AG09309 (cell line): ENCODE measurements around the gene NSD1.
"Not testable (repeated sequence)": the region's sequence is repeated elsewhere in the genome, so short reads cannot be mapped to it uniquely, and the experiment has no call there.

Source experiments
- DNase-seq: peaks from one replicate; pipeline ENCODE4 v3.0.0-alpha.2; 2010; ENCODE audit warnings: low read depth
- H3K4me3 ChIP-seq: 2 replicates; pipeline ENCODE4 v1.5.1; 2011; ENCODE audit warnings: mild to moderate bottlenecking, low read depth, low read length, moderate library complexity; ENCODE audit not compliant: control insufficient read depth
- CTCF ChIP-seq: IDR thresholded peaks from 2 replicates; pipeline ENCODE4 v1.5.1; 2011; ENCODE audit warnings: mild to moderate bottlenecking, low read depth, low read length, inconsistent platforms; ENCODE audit not compliant: insufficient read depth, control insufficient read depth; ENCODE audit errors: missing control alignments

NSD1 gene

GRCh38 chr5:177142098-177142611 lies 8.6 kb downstream of the NSD1 start:
- TF ChIP-seq CTCF, result no peak
- DNase-seq, result no peak

GRCh38 chr5:177142778-177143177 lies 9.2 kb downstream of the NSD1 start:
- no peak for DNase-seq
- TF ChIP-seq CTCF, result no peak
- no peak overlapping the region for H3K4me3 ChIP-seq

More at GRCh38 chr5:177142098-177142611, 8.6 kb downstream of the NSD1 start:
- no peak overlapping the region for H3K4me3 ChIP-seq

GRCh38 chr5:177146891-177147638 lies 13.5 kb downstream of the NSD1 start:
- no peak overlapping the region for H3K4me3 ChIP-seq
- TF ChIP-seq CTCF, result no peak

GRCh38 chr5:177150061-177150460 lies 16.5 kb downstream of the NSD1 start:
- not testable (repeated sequence) for DNase-seq, H3K4me3 ChIP-seq

More at GRCh38 chr5:177146891-177147638, 13.5 kb downstream of the NSD1 start:
- DNase-seq, result no peak

- no peak for TF ChIP-seq CTCF
- H3K4me3 ChIP-seq, result no peak overlapping the region
- peak; percentile 33 for DNase-seq
Observed at GRCh38 chr5:177154003-177154643, 20.6 kb downstream of the NSD1 start.

- no peak for TF ChIP-seq CTCF
- DNase-seq, result no peak
- H3K4me3 ChIP-seq, result no peak overlapping the region
Observed at GRCh38 chr5:177162379-177162778, 28.8 kb downstream of the NSD1 start.

GRCh38 chr5:177163500-177163899 lies 29.9 kb downstream of the NSD1 start:
- no peak for DNase-seq
- H3K4me3 ChIP-seq, result no peak overlapping the region
- TF ChIP-seq CTCF, result no peak
